Esophagus squamous epithelium (tissue), 5 donors: ENCODE data around the gene CORO7. TPM values are rescaled to one million over a fixed set of nuclear protein-coding genes. Genes with fewer than 3 reads are reported as not detected.

Experiments used
- DNase-seq: peaks from one replicate; lab custom pipeline; 2025; lab: John Stamatoyannopoulos, UW
- H3K27ac ChIP-seq, 4 donors: fragments of 200-600 bp; sonication (generic); one replicate each; pipeline ENCODE4 v1.5.1; 2016 to 2019; ENCODE audit warnings: mild to moderate bottlenecking in 1 of 4
- H3K27me3 ChIP-seq, 4 donors: fragments of 200-600 bp; sonication (generic); 1 replicate in 3 of 4; 2 replicates in 1 of 4; pipeline versions ENCODE4 v1.5.1 to v1.6.0; 2017 to 2021; ENCODE audit warnings: antibody characterized with exemption in 1 of 4
- H3K36me3 ChIP-seq, 3 donors: fragments of 200-600 bp; sonication (generic); one replicate each; pipeline ENCODE4 v1.5.1; 2016 to 2019
- H3K4me1 ChIP-seq, 3 donors: fragments of 200-600 bp; sonication (generic); one replicate each; pipeline ENCODE4 v1.5.1; 2017 to 2019
- H3K4me3 ChIP-seq, 4 donors: fragments of 200-600 bp; sonication (generic); 1 replicate in 3 of 4; 2 replicates in 1 of 4; pipeline ENCODE4 v1.5.1; 2016 to 2019; ENCODE audit warnings: mild to moderate bottlenecking in 2 of 4, moderate library complexity in 1 of 4
- H3K9me3 ChIP-seq, 3 donors: fragments of 200-600 bp; sonication (generic); one replicate each; pipeline ENCODE4 v1.5.1; 2016 to 2019
- CTCF ChIP-seq, 6 experiments: fragments of 450-650 bp in 4 of 6; fragments of 200-600 bp in 2 of 6; sonication (generic) in 2 of 6; IDR thresholded peaks; one replicate each; pipeline ENCODE4 v1.5.1; 2016 to 2019; ENCODE audit warnings: antibody characterized with exemption in 6 of 6, mild to moderate bottlenecking in 4 of 6, moderate library complexity in 4 of 6
- POLR2A ChIP-seq, 4 donors: fragments of 450-650 bp; IDR thresholded peaks; one replicate each; pipeline ENCODE4 v1.6.1; 2017; ENCODE audit warnings: antibody characterized with exemption in 4 of 4, mild to moderate bottlenecking in 4 of 4, moderate library complexity in 3 of 4
- WGBS, 2 donors: methylation state at CpG; one replicate each; pipeline ENCODE4 v1.1.5; 2018; 5-methylcytosine and 5-hydroxymethylcytosine counted together
- intact Hi-C: fragments of 100-400 bp; cut with DNase I; formaldehyde crosslinking; loops from one replicate; pipeline ENCODE4 v1.15.0; 2022
- total RNA-seq, 4 donors: library from RNA; depleted of rRNA; stranded (reverse); fragments of >200 nt; gene quantifications; one replicate each; pipeline ENCODE4 v1.1.0, GENCODE V29; 2016
- donor health status: DM: yes; HTN: yes; CAD: no.

The CORO7 gene
- total RNA-seq, 4 donors from 2014 or later: 15.8 to 25.9 (median 17.8) TPM

GRCh38 chr16:4450430-4450829 lies 34.0 kb upstream of the CORO7 start:
- Histone ChIP-seq H3K4me1 (no peaks in the 10 kb centered on the region), H3K4me3 (no peak overlapping the region), H3K27me3 (no peaks in the 10 kb centered on the region), H3K27ac (no peak overlapping the region), H3K9me3 (no peaks in the 10 kb centered on the region), H3K36me3 (peaks cover 42 to 100% (median 55%) of the 10 kb centered on the region in 3 donors)
- WGBS, 2 donors: 83 to 88% methylated on average over 1 to 6 of the region's 14 CpGs
- no peak for DNase-seq
- intact Hi-C loops: no loop called here
- TF ChIP-seq CTCF (IDR thresholded peaks at IDR 0.05) (no peak), POLR2A (IDR thresholded peaks at IDR 0.05) (no peak)

- Histone ChIP-seq H3K27ac (no peak overlapping the region), H3K36me3 (peaks cover 51 to 100% (median 52%) of the 10 kb centered on the region in 3 donors), H3K9me3 (no peaks in the 10 kb centered on the region), H3K4me1 (no peaks in the 10 kb centered on the region), H3K4me3 (no peak overlapping the region), H3K27me3 (no peaks in the 10 kb centered on the region)
- intact Hi-C loops: no loop called here
- 91 to 96% methylated on average over 2 to 4 of the region's 4 CpGs for WGBS, 2 donors
- TF ChIP-seq CTCF (IDR thresholded peaks at IDR 0.05): no peak
- TF ChIP-seq POLR2A (IDR thresholded peaks at IDR 0.05): no peak
- DNase-seq: no peak
Observed at GRCh38 chr16:4443986-4444385, 27.6 kb upstream of the CORO7 start.

- intact Hi-C loops: no loop called here
- H3K4me1 ChIP-seq: no peaks in the 10 kb centered on the region
- WGBS, 2 donors: 68 to 74% methylated on average over 5 of the region's 5 CpGs
- H3K36me3 ChIP-seq: peaks cover 45 to 100% (median 48%) of the 10 kb centered on the region in 3 donors
- DNase-seq: no peak
- H3K27me3 ChIP-seq: no peaks in the 10 kb centered on the region
- no peak overlapping the region for H3K4me3 ChIP-seq
- no peak for TF ChIP-seq CTCF (IDR thresholded peaks at IDR 0.05)
- TF ChIP-seq POLR2A (IDR thresholded peaks at IDR 0.05): no peak
- H3K27ac ChIP-seq: no peak overlapping the region
- no peaks in the 10 kb centered on the region for H3K9me3 ChIP-seq
Observed at GRCh38 chr16:4443271-4443670, 26.9 kb upstream of the CORO7 start.

GRCh38 chr16:4442371-4442770 lies 26.0 kb upstream of the CORO7 start:
- H3K27me3 ChIP-seq: no peaks in the 10 kb centered on the region
- intact Hi-C loops: no loop called here
- TF ChIP-seq POLR2A (IDR thresholded peaks at IDR 0.05) (no peak), CTCF (IDR thresholded peaks at IDR 0.05) (no peak)
- 91% methylated on average over 4 to 11 of the region's 11 CpGs for WGBS, 2 donors
- H3K27ac ChIP-seq: no peak overlapping the region
- no peak overlapping the region for H3K4me3 ChIP-seq
- H3K4me1 ChIP-seq: no peaks in the 10 kb centered on the region
- DNase-seq: no peak
- no peaks in the 10 kb centered on the region for H3K9me3 ChIP-seq
- peaks cover 48 to 100% (median 49%) of the 10 kb centered on the region in 3 donors for H3K36me3 ChIP-seq

- Histone ChIP-seq H3K27ac (no peak overlapping the region), H3K27me3 (no peaks in the 10 kb centered on the region), H3K9me3 (no peaks in the 10 kb centered on the region), H3K4me3 (no peak overlapping the region), H3K4me1 (no peaks in the 10 kb centered on the region), H3K36me3 (peaks cover 18 to 99% (median 31%) of the 10 kb centered on the region in 3 donors)
- no peak for DNase-seq
- 96 to 97% methylated on average over 3 of the region's 3 CpGs for WGBS, 2 donors
- no peak for TF ChIP-seq POLR2A (IDR thresholded peaks at IDR 0.05)
- TF ChIP-seq CTCF (IDR thresholded peaks at IDR 0.05): no peak
- intact Hi-C loops: no loop called here
Observed at GRCh38 chr16:4437366-4437765, 21.0 kb upstream of the CORO7 start.
